ENCODE results near the gene AMN1. TPM values are rescaled to one million over a fixed set of nuclear protein-coding genes. Genes with fewer than 3 reads are reported as not detected.
A peak's percentile ranks its signal among the peaks of the same experiment; 100 is the strongest.

AMN1 gene
- total and polyA plus RNA-seq, 2 of the 13 experiments (the other 11 are each of a cell fraction or from before 2014, with no cell fraction given) = 7.5 to 26.5 TPM

GRCh38 chr12:31714406-31715271 is 14.2 kb downstream of the AMN1 start (continued):
- TF ChIP-seq E2F2 (CRISPR knock-in tag; IDR thresholded peaks at IDR 0.05; ENCODE audit: borderline replicate concordance) = no peak
- TF ChIP-seq NR2C2 (CRISPR knock-in tag; IDR thresholded peaks at IDR 0.05; ENCODE audit: borderline replicate concordance) = no peak
- TF ChIP-seq ZUFSP (CRISPR knock-in tag; IDR thresholded peaks at IDR 0.05; ENCODE audit: borderline replicate concordance) = no peak
- TF ChIP-seq KMT2A (CRISPR knock-in tag; IDR thresholded peaks at IDR 0.05) = no peak
- no peak for TF ChIP-seq ATF1 (CRISPR knock-in tag; IDR thresholded peaks at IDR 0.05)
- peak in 1 of 2 experiments; percentile 48; a peak in 1 of 4 replicates for TF ChIP-seq EP300 (IDR thresholded peaks at IDR 0.05; ENCODE audit: low read depth in 2 of 2, low read length in 2 of 2)
- no peak for TF ChIP-seq EP300 (CRISPR knock-in tag; IDR thresholded peaks at IDR 0.05; ENCODE audit: borderline replicate concordance)
- no peak for TF ChIP-seq SKI (IDR thresholded peaks at IDR 0.05; ENCODE audit: partially characterized antibody)
- TF ChIP-seq CEBPB (IDR thresholded peaks at IDR 0.05; ENCODE audit: borderline replicate concordance, low read depth, low read length) = peak; percentile 31; the same call in 1 of the 2 replicates
- no peak for TF ChIP-seq ZNF572 (CRISPR knock-in tag; IDR thresholded peaks at IDR 0.05)
- no peak for TF ChIP-seq ZNF180 (CRISPR knock-in tag; IDR thresholded peaks at IDR 0.05; ENCODE audit: borderline replicate concordance, low read depth)
- no peak for TF ChIP-seq TCF7 (IDR thresholded peaks at IDR 0.05; ENCODE audit: low read depth)
- TF ChIP-seq ZBTB25 (CRISPR knock-in tag; IDR thresholded peaks at IDR 0.05) = no peak
- peak; percentile 83 for TF ChIP-seq FOXP4 (CRISPR knock-in tag; IDR thresholded peaks at IDR 0.05)
- TF ChIP-seq ZGPAT (CRISPR knock-in tag; IDR thresholded peaks at IDR 0.05) = 0 out of 2 replicates have a peak, but pooled peaks have one; percentile 31
- TF ChIP-seq ZNF18 (CRISPR knock-in tag; IDR thresholded peaks at IDR 0.05; ENCODE audit: insufficient replicate concordance) = no peak
- no peak for TF ChIP-seq ZSCAN25 (CRISPR knock-in tag; IDR thresholded peaks at IDR 0.05)
- TF ChIP-seq IKZF1 (IDR thresholded peaks at IDR 0.05) = no peak
- TF ChIP-seq ZNF207 (IDR thresholded peaks at IDR 0.05; ENCODE audit: borderline replicate concordance) = no peak
- TF ChIP-seq NFYC (CRISPR knock-in tag; IDR thresholded peaks at IDR 0.05) = no peak

All from HepG2 (cell line).